Measurements from ENCODE around the gene WNT7B.

WNT7B gene

GRCh38 chr22:45876136-45877035, 100.6 kb downstream of the WNT7B start:
- no peak for DNase-seq (ENCODE audit: low read depth, low spot score)

GRCh38 chr22:45872659-45873263, 104.2 kb downstream of the WNT7B start:
- DNase-seq (ENCODE audit: low read depth, low spot score) = no peak

GRCh38 chr22:45871721-45872120, 105.2 kb downstream of the WNT7B start:
- DNase-seq (ENCODE audit: low read depth, low spot score) = no peak
